ENCODE measurements around the gene HUWE1. TPM values are rescaled to one million over a fixed set of nuclear protein-coding genes. Genes with fewer than 3 reads are reported as not detected.

Gene HUWE1
- total RNA-seq, 2 donors from 2014 or later, result 316 to 325 TPM

DNA sequence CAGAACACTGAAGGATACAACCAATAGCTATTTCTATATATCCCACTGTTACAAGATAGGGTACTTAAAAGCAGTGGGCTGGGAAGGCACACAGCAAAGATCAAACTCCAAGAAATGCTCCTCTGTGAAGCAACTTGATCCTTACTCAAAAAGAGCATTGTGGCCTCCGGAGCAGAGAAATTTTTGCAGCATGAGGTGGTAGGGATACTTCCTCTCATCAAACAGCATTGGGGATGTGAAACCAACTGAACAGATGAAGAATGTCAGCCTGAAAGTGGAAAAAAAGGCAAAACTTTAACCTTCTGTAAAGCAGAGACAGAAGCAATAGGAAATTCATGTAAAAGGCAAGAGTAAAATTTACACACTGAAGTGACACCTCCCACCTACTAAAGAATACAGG is 92.2 kb downstream of the HUWE1 start:
- H3K4me1 Mint-ChIP-seq, result no peaks in the 10 kb centered on the region
- no peak overlapping the region for H3K4me3 Mint-ChIP-seq
- H3K27ac Mint-ChIP-seq, result no peak overlapping the region
- no peaks in the 10 kb centered on the region for H3K4me1 ChIP-seq (ENCODE audit: control insufficient read depth, insufficient read depth, low read length)
- peaks cover 71% of the 10 kb centered on the region for H3K36me3 Mint-ChIP-seq (ENCODE audit: low read depth)
- H3K36me3 ChIP-seq (ENCODE audit: control insufficient read depth, insufficient read depth, low read length), result peaks cover 81% of the 10 kb centered on the region
- H3K27ac ChIP-seq (ENCODE audit: low read depth, low read length), result no peak overlapping the region
- no peak overlapping the region for H3K9ac ChIP-seq (ENCODE audit: extremely low read depth, low read length, poor library complexity, severe bottlenecking)
- DNase-seq, result no peak
- no peaks in the 10 kb centered on the region for H3K9me3 ChIP-seq (ENCODE audit: control insufficient read depth, low read length)
- TF ChIP-seq, protein P1, sequence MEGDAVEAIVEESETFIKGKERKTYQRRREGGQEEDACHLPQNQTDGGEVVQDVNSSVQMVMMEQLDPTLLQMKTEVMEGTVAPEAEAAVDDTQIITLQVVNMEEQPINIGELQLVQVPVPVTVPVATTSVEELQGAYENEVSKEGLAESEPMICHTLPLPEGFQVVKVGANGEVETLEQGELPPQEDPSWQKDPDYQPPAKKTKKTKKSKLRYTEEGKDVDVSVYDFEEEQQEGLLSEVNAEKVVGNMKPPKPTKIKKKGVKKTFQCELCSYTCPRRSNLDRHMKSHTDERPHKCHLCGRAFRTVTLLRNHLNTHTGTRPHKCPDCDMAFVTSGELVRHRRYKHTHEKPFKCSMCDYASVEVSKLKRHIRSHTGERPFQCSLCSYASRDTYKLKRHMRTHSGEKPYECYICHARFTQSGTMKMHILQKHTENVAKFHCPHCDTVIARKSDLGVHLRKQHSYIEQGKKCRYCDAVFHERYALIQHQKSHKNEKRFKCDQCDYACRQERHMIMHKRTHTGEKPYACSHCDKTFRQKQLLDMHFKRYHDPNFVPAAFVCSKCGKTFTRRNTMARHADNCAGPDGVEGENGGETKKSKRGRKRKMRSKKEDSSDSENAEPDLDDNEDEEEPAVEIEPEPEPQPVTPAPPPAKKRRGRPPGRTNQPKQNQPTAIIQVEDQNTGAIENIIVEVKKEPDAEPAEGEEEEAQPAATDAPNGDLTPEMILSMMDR (conservative IDR thresholded peaks at IDR 0.05), result no peak
- WGBS, 2 experiments (ENCODE audit: insufficient coverage in 1 of 2, insufficient read length in 1 of 2), result 100% methylated on average over 1 of the region's 1 CpG; no CpG with 5 or more reads in 1 of the 2 experiments
- no peak overlapping the region for H3K4me3 ChIP-seq (ENCODE audit: low read length)
- H3K9me3 Mint-ChIP-seq, result peaks cover 42% of the 10 kb centered on the region
- no peaks in the 10 kb centered on the region for H3K27me3 ChIP-seq (ENCODE audit: control insufficient read depth, insufficient read depth, low read length, poor library complexity, severe bottlenecking)
- no peaks in the 10 kb centered on the region for H3K27me3 Mint-ChIP-seq (ENCODE audit: insufficient read depth)

DNA sequence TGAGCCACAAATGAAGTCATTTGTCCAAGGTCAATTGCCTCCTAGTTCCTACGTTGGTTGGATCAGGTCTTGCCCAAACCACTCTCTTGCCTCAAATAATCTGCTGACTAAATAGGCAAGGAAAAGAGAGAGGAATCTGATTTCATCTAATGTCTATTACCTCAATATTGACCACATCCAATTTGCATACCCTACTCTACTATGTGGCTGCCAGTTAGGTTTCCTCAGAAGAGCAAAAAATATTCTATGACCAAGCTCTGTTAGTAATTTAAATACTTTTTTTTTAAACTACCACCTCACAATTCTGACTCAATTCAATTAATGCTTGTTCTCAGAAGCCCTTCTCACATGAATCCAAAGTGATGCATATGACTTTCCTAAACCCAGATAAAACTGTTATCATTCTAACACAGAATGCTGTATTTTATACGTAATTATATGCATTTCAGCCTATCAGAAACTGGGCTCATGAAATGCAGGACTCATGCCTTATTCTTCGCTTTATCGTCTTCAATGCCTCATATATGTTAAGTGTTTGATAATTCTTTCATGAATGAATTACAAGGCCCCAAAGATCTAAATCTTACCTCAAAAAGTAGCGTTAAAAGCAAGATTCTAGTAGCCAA is 98.6 kb downstream of the HUWE1 start:
- no peaks in the 10 kb centered on the region for H3K27me3 ChIP-seq (ENCODE audit: control insufficient read depth, insufficient read depth, low read length, poor library complexity, severe bottlenecking)

DNA sequence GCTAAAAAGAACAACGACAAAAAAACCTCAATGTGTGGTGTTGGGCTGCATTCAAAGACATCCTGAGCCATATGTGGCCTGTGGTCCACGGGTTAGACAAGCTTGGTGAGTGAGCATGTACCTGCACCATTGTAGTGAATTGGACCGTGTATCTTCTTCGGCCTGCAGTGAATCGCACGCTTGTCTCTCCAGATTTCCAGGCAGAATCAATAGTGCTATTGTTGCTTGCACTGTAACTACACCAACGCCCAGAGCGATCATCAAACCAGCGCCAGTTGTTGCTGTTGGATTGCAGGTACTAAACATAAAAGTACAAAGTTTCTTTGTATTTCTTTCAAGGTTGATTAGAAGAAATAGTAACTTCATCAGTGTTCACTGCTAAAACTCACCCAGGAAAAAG is 101.6 kb downstream of the HUWE1 start:
- peaks cover 98% of the 10 kb centered on the region for H3K36me3 ChIP-seq (ENCODE audit: control insufficient read depth, insufficient read depth, low read length)
- no peaks in the 10 kb centered on the region for H3K4me1 Mint-ChIP-seq
- peaks cover 87% of the 10 kb centered on the region for H3K36me3 Mint-ChIP-seq (ENCODE audit: low read depth)
- H3K9me3 ChIP-seq (ENCODE audit: control insufficient read depth, low read length), result peaks cover 14% of the 10 kb centered on the region
- H3K9me3 Mint-ChIP-seq, result peaks cover 54% of the 10 kb centered on the region
- H3K27me3 Mint-ChIP-seq (ENCODE audit: insufficient read depth), result no peaks in the 10 kb centered on the region
- H3K4me3 Mint-ChIP-seq, result no peak overlapping the region
- H3K27ac Mint-ChIP-seq, result no peak overlapping the region
- WGBS, 2 experiments (ENCODE audit: insufficient coverage in 1 of 2, insufficient read length in 1 of 2), result 96 to 100% methylated on average over 3 to 9 of the region's 9 CpGs
- DNase-seq, result no peak
- no peak overlapping the region for H3K27ac ChIP-seq (ENCODE audit: low read depth, low read length)
- no peak overlapping the region for H3K4me3 ChIP-seq (ENCODE audit: low read length)
- H3K9ac ChIP-seq (ENCODE audit: extremely low read depth, low read length, poor library complexity, severe bottlenecking), result no peak overlapping the region
- TF ChIP-seq, protein P1 (conservative IDR thresholded peaks at IDR 0.05), result no peak
- no peaks in the 10 kb centered on the region for H3K27me3 ChIP-seq (ENCODE audit: control insufficient read depth, insufficient read depth, low read length, poor library complexity, severe bottlenecking)
- H3K4me1 ChIP-seq (ENCODE audit: control insufficient read depth, insufficient read depth, low read length), result no peaks in the 10 kb centered on the region

More for the DNA sequence above, 98.6 kb downstream of the HUWE1 start:
- Histone ChIP-seq H3K9ac (ENCODE audit: extremely low read depth, low read length, poor library complexity, severe bottlenecking) (no peak overlapping the region), H3K4me1 (ENCODE audit: control insufficient read depth, insufficient read depth, low read length) (no peaks in the 10 kb centered on the region), H3K27ac (ENCODE audit: low read depth, low read length) (no peak overlapping the region), H3K9me3 (ENCODE audit: control insufficient read depth, low read length) (no peaks in the 10 kb centered on the region), H3K36me3 (ENCODE audit: control insufficient read depth, insufficient read depth, low read length) (peaks cover 98% of the 10 kb centered on the region), H3K4me3 (ENCODE audit: low read length) (no peak overlapping the region)
- Mint-ChIP-seq H3K27ac (no peak overlapping the region), H3K4me1 (no peaks in the 10 kb centered on the region), H3K4me3 (no peak overlapping the region), H3K36me3 (ENCODE audit: low read depth) (peaks cover 86% of the 10 kb centered on the region), H3K9me3 (peaks cover 46% of the 10 kb centered on the region), H3K27me3 (ENCODE audit: insufficient read depth) (no peaks in the 10 kb centered on the region)
- no peak for DNase-seq
- TF ChIP-seq, protein P1 (conservative IDR thresholded peaks at IDR 0.05), result no peak
- 80 to 90% methylated on average over 1 to 5 of the region's 5 CpGs for WGBS, 2 experiments (ENCODE audit: insufficient coverage in 1 of 2, insufficient read length in 1 of 2)
